ENCODE results near the gene DNM1. TPM values are rescaled to one million over a fixed set of nuclear protein-coding genes. Genes with fewer than 3 reads are reported as not detected.
A peak's percentile ranks its signal among the peaks of the same experiment; 100 is the strongest.

The DNM1 gene
- total and polyA plus RNA-seq, 4 donors: 44.6 to 410 (median 223) TPM

GRCh38 chr9:128163027-128163515 is 40.1 kb upstream of the DNM1 start:
- no peak for DNase-seq (ENCODE audit: low read depth in 4 of 6, low spot score in 6 of 6)
- Histone ChIP-seq H3K27me3 (ENCODE audit: control insufficient read depth, insufficient read depth, low read length) (no peaks in the 10 kb centered on the region), H3K4me1 (ENCODE audit: control insufficient read depth, insufficient read depth, low read length) (peaks cover 26% of the 10 kb centered on the region), H3K4me3 (ENCODE audit: low read depth, low read length) (no peak overlapping the region), H3K27ac (ENCODE audit: low read depth, low read length) (no peak overlapping the region), H3K9me3 (ENCODE audit: control insufficient read depth, insufficient read depth, low read length) (no peaks in the 10 kb centered on the region), H3K36me3 (ENCODE audit: control insufficient read depth, insufficient read depth, low read length) (peaks cover 59% of the 10 kb centered on the region)
- 95% methylated on average over 6 of the region's 6 CpGs for WGBS (ENCODE audit: insufficient coverage)

DNA sequence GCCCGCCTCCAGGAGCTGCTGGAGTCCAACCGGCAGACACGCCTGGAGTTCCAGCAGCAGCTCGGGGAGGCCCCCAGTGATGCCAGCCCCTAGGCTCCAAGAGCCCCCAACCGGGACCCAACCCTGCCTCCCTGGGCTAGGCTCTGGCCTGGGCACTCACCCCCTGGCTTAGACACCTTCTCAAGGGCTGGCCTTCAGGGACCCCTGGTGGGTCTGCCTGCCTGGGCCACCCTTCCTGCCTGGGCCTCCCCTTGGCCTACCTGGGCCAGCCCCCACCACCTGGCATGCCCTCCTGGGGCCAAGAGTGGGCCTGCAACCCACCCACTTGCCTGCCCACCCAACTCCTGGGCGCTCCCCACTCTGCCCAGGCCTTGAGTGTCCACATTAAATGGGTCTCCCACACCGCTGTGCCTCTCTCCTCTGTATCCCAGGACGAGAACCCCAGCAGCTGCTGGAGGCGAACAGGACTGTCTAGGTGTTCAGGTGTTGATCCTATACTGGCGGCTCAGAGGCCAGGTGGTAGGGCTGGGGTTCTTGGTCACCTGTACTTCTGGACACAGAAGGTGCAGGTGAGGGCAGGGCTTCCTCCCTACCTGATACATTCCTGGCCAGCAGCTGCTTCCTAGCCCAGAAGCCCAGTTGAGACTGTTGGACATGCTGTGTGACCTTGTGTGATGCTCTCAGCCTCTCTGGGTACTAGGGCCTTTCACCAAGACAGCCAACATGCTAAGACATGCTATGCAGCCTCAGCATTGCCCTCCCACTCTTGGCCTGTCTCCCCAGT is 39.5 kb upstream of the DNM1 start:
- no peak for DNase-seq (ENCODE audit: low read depth in 4 of 6, low spot score in 6 of 6)
- H3K36me3 ChIP-seq (ENCODE audit: control insufficient read depth, insufficient read depth, low read length): peaks cover 65% of the 10 kb centered on the region

GRCh38 chr9:128164307-128164885 is 38.8 kb upstream of the DNM1 start:
- H3K9me3 ChIP-seq (ENCODE audit: control insufficient read depth, insufficient read depth, low read length): no peaks in the 10 kb centered on the region
- H3K4me3 ChIP-seq (ENCODE audit: low read depth, low read length): no peak overlapping the region
- H3K36me3 ChIP-seq (ENCODE audit: control insufficient read depth, insufficient read depth, low read length): peaks cover 72% of the 10 kb centered on the region
- H3K4me1 ChIP-seq (ENCODE audit: control insufficient read depth, insufficient read depth, low read length): peaks cover 23% of the 10 kb centered on the region
- DNase-seq (ENCODE audit: low read depth in 4 of 6, low spot score in 6 of 6): no peak
- 90% methylated on average over 9 of the region's 14 CpGs for WGBS (ENCODE audit: insufficient coverage)
- no peak overlapping the region for H3K27ac ChIP-seq (ENCODE audit: low read depth, low read length)
- no peaks in the 10 kb centered on the region for H3K27me3 ChIP-seq (ENCODE audit: control insufficient read depth, insufficient read depth, low read length)

More for the DNA sequence above, 39.5 kb upstream of the DNM1 start:
- 92% methylated on average over 7 of the region's 10 CpGs for WGBS (ENCODE audit: insufficient coverage)
- Histone ChIP-seq H3K27ac (ENCODE audit: low read depth, low read length) (no peak overlapping the region), H3K4me3 (ENCODE audit: low read depth, low read length) (no peak overlapping the region), H3K27me3 (ENCODE audit: control insufficient read depth, insufficient read depth, low read length) (no peaks in the 10 kb centered on the region), H3K4me1 (ENCODE audit: control insufficient read depth, insufficient read depth, low read length) (peaks cover 26% of the 10 kb centered on the region), H3K9me3 (ENCODE audit: control insufficient read depth, insufficient read depth, low read length) (no peaks in the 10 kb centered on the region)

GRCh38 chr9:128166169-128166568 is 37.0 kb upstream of the DNM1 start:
- peaks cover 89% of the 10 kb centered on the region for H3K36me3 ChIP-seq (ENCODE audit: control insufficient read depth, insufficient read depth, low read length)

GRCh38 chr9:128167209-128167608 is 36.0 kb upstream of the DNM1 start:
- H3K27ac ChIP-seq (ENCODE audit: low read depth, low read length): no peak overlapping the region
- H3K4me3 ChIP-seq (ENCODE audit: low read depth, low read length): no peak overlapping the region
- H3K9me3 ChIP-seq (ENCODE audit: control insufficient read depth, insufficient read depth, low read length): no peaks in the 10 kb centered on the region
- peaks cover 2% of the 10 kb centered on the region for H3K4me1 ChIP-seq (ENCODE audit: control insufficient read depth, insufficient read depth, low read length)
- no peak for DNase-seq (ENCODE audit: low read depth in 4 of 6, low spot score in 6 of 6)
- WGBS (ENCODE audit: insufficient coverage): 100% methylated on average over 2 of the region's 4 CpGs
- no peaks in the 10 kb centered on the region for H3K27me3 ChIP-seq (ENCODE audit: control insufficient read depth, insufficient read depth, low read length)
- peaks cover 89% of the 10 kb centered on the region for H3K36me3 ChIP-seq (ENCODE audit: control insufficient read depth, insufficient read depth, low read length)

More at GRCh38 chr9:128166169-128166568, 37.0 kb upstream of the DNM1 start:
- Histone ChIP-seq H3K27me3 (ENCODE audit: control insufficient read depth, insufficient read depth, low read length) (no peaks in the 10 kb centered on the region), H3K9me3 (ENCODE audit: control insufficient read depth, insufficient read depth, low read length) (no peaks in the 10 kb centered on the region), H3K4me3 (ENCODE audit: low read depth, low read length) (no peak overlapping the region), H3K4me1 (ENCODE audit: control insufficient read depth, insufficient read depth, low read length) (peaks cover 12% of the 10 kb centered on the region), H3K27ac (ENCODE audit: low read depth, low read length) (no peak overlapping the region)
- WGBS (ENCODE audit: insufficient coverage): 100% methylated on average over 3 of the region's 18 CpGs
- no peak for DNase-seq (ENCODE audit: low read depth in 4 of 6, low spot score in 6 of 6)

DNA sequence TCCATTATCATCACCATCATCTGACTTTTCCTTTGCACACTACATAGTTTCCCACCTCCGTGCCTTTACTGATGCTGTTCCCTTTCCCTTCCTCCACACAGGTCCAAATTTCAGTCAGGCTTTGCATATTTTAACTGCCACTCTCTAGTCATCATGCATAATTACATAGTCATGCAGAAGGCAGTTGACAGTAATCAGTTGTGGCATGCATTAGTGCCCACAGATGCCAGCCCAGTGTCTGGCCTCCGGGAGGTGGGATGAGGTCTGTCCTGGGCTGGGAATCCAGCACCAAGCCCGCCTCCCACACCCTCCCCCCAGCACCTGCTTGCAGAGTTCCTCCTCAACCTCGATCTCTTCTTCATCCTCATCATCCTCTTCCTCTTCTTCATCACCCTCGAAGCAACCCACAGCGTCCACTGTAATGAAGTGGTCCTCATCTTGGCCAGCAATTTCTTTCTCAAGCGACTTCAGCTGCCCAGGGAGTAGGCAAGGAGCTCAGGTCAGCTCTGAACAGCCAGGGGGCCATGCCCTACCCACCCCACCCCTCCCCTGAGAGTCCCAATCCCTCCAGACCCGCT is 34.4 kb upstream of the DNM1 start:
- no peak overlapping the region for H3K27ac ChIP-seq (ENCODE audit: low read depth, low read length)
- H3K27me3 ChIP-seq (ENCODE audit: control insufficient read depth, insufficient read depth, low read length): no peaks in the 10 kb centered on the region
- H3K9me3 ChIP-seq (ENCODE audit: control insufficient read depth, insufficient read depth, low read length): no peaks in the 10 kb centered on the region
- 85% methylated on average over 8 of the region's 8 CpGs for WGBS (ENCODE audit: insufficient coverage)
- DNase-seq (ENCODE audit: low read depth in 4 of 6, low spot score in 6 of 6): no peak
- H3K4me3 ChIP-seq (ENCODE audit: low read depth, low read length): no peak overlapping the region
- H3K4me1 ChIP-seq (ENCODE audit: control insufficient read depth, insufficient read depth, low read length): no peaks in the 10 kb centered on the region
- peaks cover 80% of the 10 kb centered on the region for H3K36me3 ChIP-seq (ENCODE audit: control insufficient read depth, insufficient read depth, low read length)

DNA sequence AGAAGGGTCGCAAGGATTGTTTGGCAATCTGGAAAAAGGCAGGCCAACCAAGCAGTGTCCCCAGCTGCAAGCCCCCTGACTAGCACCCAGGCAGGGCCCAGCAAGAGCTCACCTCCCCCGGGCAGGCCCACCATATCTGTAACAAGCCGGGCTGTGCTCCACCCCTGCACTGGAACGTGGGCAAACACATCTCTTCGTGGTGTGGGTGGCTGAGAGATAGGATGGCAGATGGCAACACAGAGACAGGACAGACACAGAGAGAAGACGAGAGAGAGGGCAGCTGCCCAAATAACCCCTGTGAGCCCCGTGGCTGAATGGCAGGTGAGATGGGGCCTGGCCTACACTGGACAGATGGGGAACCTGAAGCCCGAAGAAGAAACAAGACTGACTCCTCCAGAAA is 33.7 kb upstream of the DNM1 start:
- DNase-seq (ENCODE audit: low read depth in 4 of 6, low spot score in 6 of 6): no peak
- Histone ChIP-seq H3K27ac (ENCODE audit: low read depth, low read length) (no peak overlapping the region), H3K4me3 (ENCODE audit: low read depth, low read length) (no peak overlapping the region), H3K9me3 (ENCODE audit: control insufficient read depth, insufficient read depth, low read length) (no peaks in the 10 kb centered on the region), H3K27me3 (ENCODE audit: control insufficient read depth, insufficient read depth, low read length) (no peaks in the 10 kb centered on the region), H3K36me3 (ENCODE audit: control insufficient read depth, insufficient read depth, low read length) (peaks cover 80% of the 10 kb centered on the region), H3K4me1 (ENCODE audit: control insufficient read depth, insufficient read depth, low read length) (no peaks in the 10 kb centered on the region)
- WGBS (ENCODE audit: insufficient coverage): 91% methylated on average over 8 of the region's 8 CpGs

GRCh38 chr9:128169925-128170324 is 33.3 kb upstream of the DNM1 start:
- H3K27ac ChIP-seq (ENCODE audit: low read depth, low read length): no peak overlapping the region
- H3K9me3 ChIP-seq (ENCODE audit: control insufficient read depth, insufficient read depth, low read length): no peaks in the 10 kb centered on the region
- no peaks in the 10 kb centered on the region for H3K27me3 ChIP-seq (ENCODE audit: control insufficient read depth, insufficient read depth, low read length)
- H3K4me1 ChIP-seq (ENCODE audit: control insufficient read depth, insufficient read depth, low read length): no peaks in the 10 kb centered on the region
- H3K4me3 ChIP-seq (ENCODE audit: low read depth, low read length): no peak overlapping the region
- 96% methylated on average over 5 of the region's 8 CpGs for WGBS (ENCODE audit: insufficient coverage)
- peak in 1 of 6 donors; percentile 73 for DNase-seq (ENCODE audit: low read depth in 4 of 6, low spot score in 6 of 6)
- peaks cover 79% of the 10 kb centered on the region for H3K36me3 ChIP-seq (ENCODE audit: control insufficient read depth, insufficient read depth, low read length)

GRCh38 chr9:128174062-128174461 is 29.1 kb upstream of the DNM1 start:
- H3K27me3 ChIP-seq (ENCODE audit: control insufficient read depth, insufficient read depth, low read length): no peaks in the 10 kb centered on the region
- H3K9me3 ChIP-seq (ENCODE audit: control insufficient read depth, insufficient read depth, low read length): no peaks in the 10 kb centered on the region
- no peak overlapping the region for H3K27ac ChIP-seq (ENCODE audit: low read depth, low read length)
- 100% methylated on average over 1 of the region's 4 CpGs for WGBS (ENCODE audit: insufficient coverage)
- H3K4me3 ChIP-seq (ENCODE audit: low read depth, low read length): no peak overlapping the region
- DNase-seq (ENCODE audit: low read depth in 4 of 6, low spot score in 6 of 6): no peak
- H3K36me3 ChIP-seq (ENCODE audit: control insufficient read depth, insufficient read depth, low read length): peaks cover 80% of the 10 kb centered on the region
- H3K4me1 ChIP-seq (ENCODE audit: control insufficient read depth, insufficient read depth, low read length): no peaks in the 10 kb centered on the region
